Upper lobe of right lung (tissue), 1 donor: ENCODE data around the gene SEMA4C. TPM values are rescaled to one million over a fixed set of nuclear protein-coding genes. Genes with fewer than 3 reads are reported as not detected.

Source experiments
- ATAC-seq: fragments of 200-7000 bp; cut with Tn5 transposase; one replicate; pipeline ENCODE4 v1.9.1; 2020; ENCODE audit warnings: mild to moderate bottlenecking, moderate library complexity
- DNase-seq: peaks from one replicate; pipeline ENCODE4 v3.0.0-alpha.2; 2020
- H3K27ac ChIP-seq: fragments of 200-600 bp; one replicate; pipeline ENCODE4 v1.8.0; 2022
- H3K27me3 ChIP-seq: fragments of 200-600 bp; one replicate; pipeline ENCODE4 v1.8.0; 2022; ENCODE audit warnings: mild to moderate bottlenecking
- H3K36me3 ChIP-seq: fragments of 200-600 bp; one replicate; pipeline ENCODE4 v1.8.0; 2022
- H3K4me1 ChIP-seq: fragments of 200-600 bp; one replicate; pipeline ENCODE4 v1.8.0; 2022
- H3K4me3 ChIP-seq: fragments of 200-600 bp; one replicate; pipeline ENCODE4 v1.8.0; 2022; ENCODE audit warnings: mild to moderate bottlenecking
- H3K9me3 ChIP-seq: fragments of 200-600 bp; one replicate; pipeline ENCODE4 v1.8.0; 2022
- intact Hi-C: fragments of 100-400 bp; cut with DNase I; formaldehyde crosslinking; loops from one replicate; pipeline ENCODE4 v1.11.0; 2022
- total RNA-seq: library from RNA; stranded (reverse); fragmentation: NEBNext Ultra II Directional; extraction: Animal tissue kit (Norgen Biotek cat#: 25700); gene quantifications from one replicate; pipeline ENCODE4 v1.2.1, GENCODE V29; 2021
- TF ChIP-seq, protein P1 (sequence below): fragments of 200-600 bp; IDR thresholded peaks from one replicate; pipeline ENCODE4 v1.8.0; 2022; ENCODE audit warnings: antibody characterized with exemption
- donor health status: DM: no; HTN: yes; CAD: no; lungs with severe emphysema.

Gene SEMA4C
- total RNA-seq, 1 donor from 2014 or later, result 37.7 TPM

DNA sequence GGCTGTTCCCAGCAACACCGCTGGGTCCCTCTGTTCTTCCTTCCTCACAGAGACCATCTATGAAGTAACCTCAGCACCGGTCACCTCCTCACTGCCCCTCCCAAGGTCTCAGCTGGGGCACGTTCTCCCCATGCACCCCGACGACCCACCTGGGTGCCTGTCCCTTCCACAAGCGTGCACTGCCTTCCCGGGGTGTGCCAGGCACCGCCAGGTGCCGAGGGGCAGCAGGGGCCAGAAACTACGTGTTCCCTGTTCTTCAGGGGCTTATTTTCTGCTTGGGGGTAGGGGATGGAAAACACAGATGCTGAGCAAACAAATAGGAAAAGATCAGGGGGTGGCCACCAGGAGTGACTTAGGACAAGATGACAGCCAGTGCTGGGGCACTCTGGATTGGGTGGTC, 30.4 kb upstream of the SEMA4C start:
- DNase-seq, result no peak
- Histone ChIP-seq H3K27me3 (no peaks in the 10 kb centered on the region), H3K4me3 (no peak overlapping the region), H3K9me3 (no peaks in the 10 kb centered on the region), H3K4me1 (peaks cover 15% of the 10 kb centered on the region), H3K36me3 (no peaks in the 10 kb centered on the region), H3K27ac (no peak overlapping the region)
- no peak for ATAC-seq
- TF ChIP-seq, protein P1, sequence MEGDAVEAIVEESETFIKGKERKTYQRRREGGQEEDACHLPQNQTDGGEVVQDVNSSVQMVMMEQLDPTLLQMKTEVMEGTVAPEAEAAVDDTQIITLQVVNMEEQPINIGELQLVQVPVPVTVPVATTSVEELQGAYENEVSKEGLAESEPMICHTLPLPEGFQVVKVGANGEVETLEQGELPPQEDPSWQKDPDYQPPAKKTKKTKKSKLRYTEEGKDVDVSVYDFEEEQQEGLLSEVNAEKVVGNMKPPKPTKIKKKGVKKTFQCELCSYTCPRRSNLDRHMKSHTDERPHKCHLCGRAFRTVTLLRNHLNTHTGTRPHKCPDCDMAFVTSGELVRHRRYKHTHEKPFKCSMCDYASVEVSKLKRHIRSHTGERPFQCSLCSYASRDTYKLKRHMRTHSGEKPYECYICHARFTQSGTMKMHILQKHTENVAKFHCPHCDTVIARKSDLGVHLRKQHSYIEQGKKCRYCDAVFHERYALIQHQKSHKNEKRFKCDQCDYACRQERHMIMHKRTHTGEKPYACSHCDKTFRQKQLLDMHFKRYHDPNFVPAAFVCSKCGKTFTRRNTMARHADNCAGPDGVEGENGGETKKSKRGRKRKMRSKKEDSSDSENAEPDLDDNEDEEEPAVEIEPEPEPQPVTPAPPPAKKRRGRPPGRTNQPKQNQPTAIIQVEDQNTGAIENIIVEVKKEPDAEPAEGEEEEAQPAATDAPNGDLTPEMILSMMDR, result no peak
- intact Hi-C loops, result no loop called here

DNA sequence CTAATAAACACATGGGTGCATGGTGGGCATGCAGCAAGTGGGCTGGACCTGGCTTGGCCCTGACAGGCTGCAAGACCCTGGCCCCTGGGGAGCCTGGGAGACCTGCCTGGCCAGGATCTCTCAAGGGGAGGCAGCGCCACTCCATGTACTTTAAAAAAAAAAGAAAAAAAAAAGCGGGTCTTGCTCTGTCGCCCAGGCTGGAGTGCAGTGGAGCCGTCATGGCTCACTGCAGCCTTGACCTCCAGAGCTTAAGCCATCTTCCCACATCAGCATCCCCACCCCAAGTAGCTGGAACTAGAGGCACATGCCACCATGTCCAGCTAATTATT, 29.5 kb upstream of the SEMA4C start:
- intact Hi-C loops, result no loop called here
- Histone ChIP-seq H3K4me3 (no peak overlapping the region), H3K27me3 (no peaks in the 10 kb centered on the region), H3K36me3 (no peaks in the 10 kb centered on the region), H3K4me1 (peaks cover 15% of the 10 kb centered on the region), H3K27ac (no peak overlapping the region), H3K9me3 (no peaks in the 10 kb centered on the region)
- TF ChIP-seq, protein P1, result no peak
- no peak for DNase-seq
- no peak for ATAC-seq

DNA sequence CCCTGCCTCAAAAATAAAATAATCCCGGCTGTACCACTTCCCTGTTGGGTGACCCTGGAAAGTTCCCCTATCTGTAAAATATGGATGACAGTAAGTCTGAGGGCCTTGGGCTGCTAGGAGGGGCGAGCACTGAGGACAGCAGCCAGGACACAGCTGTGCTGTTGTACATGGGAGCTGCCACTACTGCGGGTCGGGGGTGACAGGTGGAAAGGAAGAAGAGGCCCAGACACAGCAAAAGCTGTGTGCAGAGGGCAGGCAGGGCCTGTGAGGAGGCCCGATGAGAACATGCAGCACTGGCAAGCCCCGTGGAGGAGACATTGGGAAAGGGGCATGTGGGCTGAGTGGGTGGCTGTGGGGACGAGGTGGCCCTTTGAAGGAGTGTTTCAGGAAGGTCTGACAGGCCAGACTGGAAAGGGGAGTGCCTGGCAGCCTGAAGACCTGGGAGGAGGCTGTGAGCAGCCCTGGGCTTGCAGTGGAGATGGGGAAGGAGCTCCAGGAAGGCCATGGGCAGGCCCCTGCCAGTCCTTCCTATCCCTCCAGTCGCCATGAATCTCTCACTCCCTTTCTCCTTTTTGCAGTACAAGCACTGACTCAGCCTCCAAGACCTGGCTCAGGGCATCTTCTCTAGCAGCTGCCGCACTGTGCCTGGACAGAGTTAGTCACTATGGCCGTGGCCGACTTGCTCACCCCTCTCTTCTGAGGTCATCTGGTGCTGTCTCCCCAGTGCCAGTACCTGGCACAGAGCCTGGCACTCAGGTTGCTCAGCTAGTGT, 28.9 kb upstream of the SEMA4C start:
- ATAC-seq, result peak; percentile 6
- H3K9me3 ChIP-seq, result no peaks in the 10 kb centered on the region
- peaks cover 15% of the 10 kb centered on the region for H3K4me1 ChIP-seq
- H3K36me3 ChIP-seq, result no peaks in the 10 kb centered on the region
- TF ChIP-seq, protein P1, result no peak
- intact Hi-C loops, result no loop called here
- no peak overlapping the region for H3K4me3 ChIP-seq
- H3K27ac ChIP-seq, result no peak overlapping the region
- H3K27me3 ChIP-seq, result no peaks in the 10 kb centered on the region
- no peak for DNase-seq

DNA sequence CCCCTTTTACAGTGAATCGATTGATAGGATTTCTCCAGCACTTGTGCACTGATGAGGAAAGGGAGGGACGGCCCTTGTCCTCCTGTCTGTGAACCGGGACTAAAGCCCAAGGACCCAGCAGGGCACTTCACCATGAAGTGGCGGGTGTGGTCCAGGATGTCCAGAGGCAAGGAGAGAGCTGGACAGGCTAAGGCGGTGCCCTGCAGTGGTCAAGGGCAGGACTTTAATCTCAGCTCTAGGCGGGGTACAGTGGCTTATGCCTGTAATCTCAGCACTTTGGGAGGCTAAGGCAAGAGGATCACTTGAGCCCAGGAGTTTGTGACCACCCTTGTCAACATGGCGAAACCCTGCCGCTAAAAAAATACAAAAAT, 28.2 kb upstream of the SEMA4C start:
- intact Hi-C loops, result no loop called here
- Histone ChIP-seq H3K4me3 (no peak overlapping the region), H3K27ac (no peak overlapping the region), H3K9me3 (no peaks in the 10 kb centered on the region), H3K36me3 (no peaks in the 10 kb centered on the region), H3K4me1 (peaks cover 15% of the 10 kb centered on the region), H3K27me3 (no peaks in the 10 kb centered on the region)
- TF ChIP-seq, protein P1, result no peak
- DNase-seq (no peak), ATAC-seq (peak; percentile 68)

DNA sequence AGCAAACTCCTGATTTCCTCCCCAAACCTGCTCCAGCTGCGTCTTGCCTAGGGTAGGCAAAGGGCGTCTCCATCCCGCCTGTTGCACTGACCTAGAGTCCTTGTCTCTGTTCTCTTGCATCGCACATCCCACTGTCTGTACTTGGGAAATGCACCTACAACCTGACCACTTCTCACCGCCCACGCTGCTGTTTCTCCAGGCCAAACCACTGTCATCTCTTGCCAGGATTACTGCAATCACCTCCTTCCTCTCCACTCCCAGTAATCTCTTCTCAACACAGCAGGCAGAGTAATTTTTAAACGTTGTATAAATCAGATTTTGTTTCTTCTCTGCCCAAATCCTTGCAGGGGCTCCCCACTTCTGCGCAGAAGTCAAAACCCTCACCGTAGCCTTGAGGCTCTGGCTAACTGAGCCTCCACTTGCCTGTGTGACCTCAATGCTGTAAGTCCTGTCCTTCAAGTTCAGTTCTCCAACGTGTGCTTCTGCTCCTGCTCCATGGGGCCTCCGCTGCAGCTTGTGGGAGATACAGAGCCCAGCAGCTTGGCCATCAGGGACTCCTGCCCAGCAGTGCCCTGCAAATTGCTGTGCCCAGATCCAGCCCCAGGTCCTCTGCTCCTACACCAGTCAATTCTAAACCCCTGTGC, 27.7 kb upstream of the SEMA4C start:
- TF ChIP-seq, protein P1, result no peak
- Histone ChIP-seq H3K4me1 (peaks cover 15% of the 10 kb centered on the region), H3K36me3 (no peaks in the 10 kb centered on the region), H3K9me3 (no peaks in the 10 kb centered on the region), H3K27ac (no peak overlapping the region), H3K4me3 (no peak overlapping the region), H3K27me3 (no peaks in the 10 kb centered on the region)
- intact Hi-C loops, result no loop called here
- peak; percentile 19 for ATAC-seq
- no peak for DNase-seq
